Tibial nerve (tissue), 4 donors: ENCODE results near the gene CRIP3.

Experiments used
- EP300 ChIP-seq, 2 donors: sonication (generic); formaldehyde crosslinking; IDR thresholded peaks; one replicate each; pipeline ENCODE4 v1.6.1; 2017; ENCODE audit warnings: antibody characterized with exemption in 2 of 2, mild to moderate bottlenecking in 1 of 2
- POLR2A ChIP-seq, 2 donors: fragments of 450-650 bp; IDR thresholded peaks; one replicate each; pipeline ENCODE4 v1.6.1; 2017; ENCODE audit warnings: antibody characterized with exemption in 2 of 2, mild to moderate bottlenecking in 2 of 2, moderate library complexity in 2 of 2
- TF ChIP-seq, protein P1 (sequence below), 5 experiments: fragments of 200-600 bp in 3 of 5; fragments of 450-650 bp in 2 of 5; sonication (generic) in 3 of 5; IDR thresholded peaks; one replicate each; pipeline ENCODE4 v1.5.1; 2016 to 2019; ENCODE audit warnings: antibody characterized with exemption in 5 of 5, mild to moderate bottlenecking in 3 of 5, moderate library complexity in 2 of 5

DNA sequence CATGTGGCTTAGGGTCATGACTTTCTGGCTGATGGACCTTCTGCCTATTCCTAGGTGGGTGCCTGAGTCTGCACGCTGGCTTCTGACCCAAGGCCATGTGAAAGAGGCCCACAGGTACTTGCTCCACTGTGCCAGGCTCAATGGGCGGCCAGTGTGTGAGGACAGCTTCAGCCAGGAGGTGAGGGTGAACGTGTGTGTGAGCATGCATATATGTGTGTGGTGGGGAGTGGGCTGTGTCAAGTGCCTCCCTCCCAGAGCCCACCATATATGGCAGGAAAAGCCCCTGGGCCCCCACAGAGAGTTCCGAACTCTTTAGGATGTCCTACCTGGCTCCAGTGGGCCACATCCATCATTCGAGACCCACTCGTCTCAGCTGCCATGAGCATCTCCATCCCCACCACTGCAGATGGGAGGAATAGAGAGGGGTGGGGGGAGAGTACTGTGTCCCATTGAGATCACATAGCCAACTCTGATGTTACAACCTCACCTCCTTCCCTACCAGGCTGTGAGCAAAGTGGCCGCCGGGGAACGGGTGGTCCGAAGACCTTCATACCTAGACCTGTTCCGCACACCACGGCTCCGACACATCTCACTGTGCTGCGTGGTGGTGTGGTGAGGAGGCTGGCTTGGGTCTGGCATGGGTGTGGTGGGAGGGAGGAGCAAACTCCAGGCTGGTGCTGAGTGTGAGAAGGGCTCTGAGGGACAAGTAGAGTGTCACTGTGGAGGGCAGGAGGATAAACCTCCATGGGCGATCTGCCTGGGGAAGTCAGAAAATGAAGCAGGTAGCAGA lies 7.3 kb downstream of the CRIP3 start:
- TF ChIP-seq, protein P1, sequence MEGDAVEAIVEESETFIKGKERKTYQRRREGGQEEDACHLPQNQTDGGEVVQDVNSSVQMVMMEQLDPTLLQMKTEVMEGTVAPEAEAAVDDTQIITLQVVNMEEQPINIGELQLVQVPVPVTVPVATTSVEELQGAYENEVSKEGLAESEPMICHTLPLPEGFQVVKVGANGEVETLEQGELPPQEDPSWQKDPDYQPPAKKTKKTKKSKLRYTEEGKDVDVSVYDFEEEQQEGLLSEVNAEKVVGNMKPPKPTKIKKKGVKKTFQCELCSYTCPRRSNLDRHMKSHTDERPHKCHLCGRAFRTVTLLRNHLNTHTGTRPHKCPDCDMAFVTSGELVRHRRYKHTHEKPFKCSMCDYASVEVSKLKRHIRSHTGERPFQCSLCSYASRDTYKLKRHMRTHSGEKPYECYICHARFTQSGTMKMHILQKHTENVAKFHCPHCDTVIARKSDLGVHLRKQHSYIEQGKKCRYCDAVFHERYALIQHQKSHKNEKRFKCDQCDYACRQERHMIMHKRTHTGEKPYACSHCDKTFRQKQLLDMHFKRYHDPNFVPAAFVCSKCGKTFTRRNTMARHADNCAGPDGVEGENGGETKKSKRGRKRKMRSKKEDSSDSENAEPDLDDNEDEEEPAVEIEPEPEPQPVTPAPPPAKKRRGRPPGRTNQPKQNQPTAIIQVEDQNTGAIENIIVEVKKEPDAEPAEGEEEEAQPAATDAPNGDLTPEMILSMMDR (IDR thresholded peaks at IDR 0.05), result no peak
- TF ChIP-seq POLR2A (IDR thresholded peaks at IDR 0.05) (no peak), EP300 (IDR thresholded peaks at IDR 0.05) (no peak)
